Renal pelvis (tissue), 4 donors: ENCODE results near the gene NEU4. TPM values are rescaled to one million over a fixed set of nuclear protein-coding genes. Genes with fewer than 3 reads are reported as not detected.
"Not testable (repeated sequence)": the region's sequence is repeated elsewhere in the genome, so short reads cannot be mapped to it uniquely, and the experiment has no call there.

ENCODE experiments used
- DNase-seq: peaks from one replicate; pipeline ENCODE4 v3.0.0-alpha.2; 2013
- polyA plus RNA-seq, 3 donors: library from polyadenylated mRNA; unstranded; fragments of 120-200 nt; gene quantifications; one replicate each; pipeline ENCODE4 v1.2.1, GENCODE V29; 2013; ENCODE audit not compliant: insufficient read length in 3 of 3

The NEU4 gene
- polyA plus RNA-seq, 3 donors = 1.9 to 2.5 (median 2.5) TPM

DNA sequence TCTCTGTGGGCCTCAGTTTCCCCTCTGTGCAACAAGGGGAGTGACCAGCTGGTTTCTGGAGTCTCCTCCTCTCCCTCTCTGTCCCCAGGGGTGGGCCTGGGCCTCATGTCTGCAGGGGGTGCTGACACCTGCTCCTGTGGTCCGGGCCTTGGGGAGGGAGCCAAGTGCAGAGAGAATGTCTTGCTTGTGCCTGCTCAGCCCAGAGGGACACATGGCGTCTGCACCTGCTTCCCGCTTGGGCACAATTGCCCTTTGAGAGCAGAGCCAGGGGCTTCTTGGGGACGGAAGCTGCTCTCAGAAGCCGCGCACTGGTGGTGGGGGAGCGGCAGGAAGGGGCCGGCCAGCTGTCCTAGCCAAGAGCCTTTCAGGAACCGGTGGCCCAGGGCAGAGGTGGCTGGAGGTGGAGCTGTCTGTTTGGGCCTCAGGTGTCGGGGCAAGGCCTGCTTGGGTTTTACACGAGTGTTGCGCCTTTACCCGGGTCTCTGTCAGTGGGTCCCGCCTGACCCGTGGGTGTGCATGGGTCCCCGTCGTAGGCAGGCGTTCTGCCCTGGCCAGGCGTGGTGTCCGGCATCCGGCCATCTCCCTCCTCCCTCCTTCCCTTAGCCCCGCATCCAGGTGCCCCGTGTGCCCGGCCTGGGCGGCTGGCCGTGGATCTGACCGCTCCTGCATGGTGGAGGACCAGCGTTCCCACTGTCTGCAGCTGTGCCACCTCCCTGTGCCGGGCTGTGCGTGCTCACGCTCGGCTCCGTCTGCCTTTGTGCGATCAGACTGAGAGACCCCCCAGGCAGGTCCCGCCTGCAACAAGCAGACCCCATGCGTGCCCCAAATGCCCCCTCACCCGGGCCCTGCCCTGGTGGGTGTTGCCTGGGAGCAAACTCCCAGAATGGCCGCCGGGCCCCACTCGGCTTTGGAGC, 4.0 kb downstream of the NEU4 start:
- no peak for DNase-seq

DNA sequence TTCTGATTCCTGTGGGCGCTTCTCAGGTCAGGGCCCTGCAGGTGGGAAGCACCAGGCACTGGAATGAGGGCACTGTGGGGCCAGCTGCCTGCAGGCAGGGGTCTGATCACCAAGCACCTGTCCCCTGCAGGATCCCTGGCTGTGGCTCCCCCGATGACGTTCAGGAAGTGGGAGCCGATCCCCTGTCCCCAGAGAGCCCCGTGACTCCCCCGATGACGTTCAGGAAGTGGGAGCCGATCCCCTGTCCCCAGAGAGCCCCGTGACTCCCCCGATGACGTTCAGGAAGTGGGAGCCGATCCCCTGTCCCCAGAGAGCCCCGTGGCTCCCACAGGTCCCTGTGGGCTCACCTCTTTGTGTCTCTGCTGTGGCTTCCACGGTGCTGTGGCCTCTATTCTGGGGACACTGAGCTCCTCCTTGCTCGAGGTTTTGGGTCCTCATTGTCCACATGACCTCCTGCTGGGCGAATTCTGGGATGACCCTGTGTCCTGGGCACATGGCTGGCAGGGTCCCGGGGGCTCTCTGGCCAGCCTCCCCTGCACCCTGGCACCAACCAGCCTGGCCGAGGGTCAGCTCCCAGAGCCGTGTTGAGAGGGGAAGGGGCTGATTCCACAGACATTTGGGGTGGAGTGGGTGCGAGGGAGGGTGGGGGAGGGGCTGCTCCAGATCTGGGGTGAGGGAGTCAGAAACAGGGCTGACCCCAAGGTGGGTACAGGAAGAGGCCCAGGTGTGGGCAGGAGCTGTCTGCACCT, 4.8 kb downstream of the NEU4 start:
- no peak for DNase-seq

DNA sequence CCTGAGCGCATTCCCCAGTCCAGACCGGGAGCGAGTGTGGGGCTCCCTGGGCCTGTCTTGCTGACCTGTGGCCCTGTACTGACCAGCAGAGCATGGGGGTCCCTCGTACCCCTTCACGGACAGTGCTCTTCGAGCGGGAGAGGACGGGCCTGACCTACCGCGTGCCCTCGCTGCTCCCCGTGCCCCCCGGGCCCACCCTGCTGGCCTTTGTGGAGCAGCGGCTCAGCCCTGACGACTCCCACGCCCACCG, 5.3 kb downstream of the NEU4 start:
- DNase-seq = no peak

DNA sequence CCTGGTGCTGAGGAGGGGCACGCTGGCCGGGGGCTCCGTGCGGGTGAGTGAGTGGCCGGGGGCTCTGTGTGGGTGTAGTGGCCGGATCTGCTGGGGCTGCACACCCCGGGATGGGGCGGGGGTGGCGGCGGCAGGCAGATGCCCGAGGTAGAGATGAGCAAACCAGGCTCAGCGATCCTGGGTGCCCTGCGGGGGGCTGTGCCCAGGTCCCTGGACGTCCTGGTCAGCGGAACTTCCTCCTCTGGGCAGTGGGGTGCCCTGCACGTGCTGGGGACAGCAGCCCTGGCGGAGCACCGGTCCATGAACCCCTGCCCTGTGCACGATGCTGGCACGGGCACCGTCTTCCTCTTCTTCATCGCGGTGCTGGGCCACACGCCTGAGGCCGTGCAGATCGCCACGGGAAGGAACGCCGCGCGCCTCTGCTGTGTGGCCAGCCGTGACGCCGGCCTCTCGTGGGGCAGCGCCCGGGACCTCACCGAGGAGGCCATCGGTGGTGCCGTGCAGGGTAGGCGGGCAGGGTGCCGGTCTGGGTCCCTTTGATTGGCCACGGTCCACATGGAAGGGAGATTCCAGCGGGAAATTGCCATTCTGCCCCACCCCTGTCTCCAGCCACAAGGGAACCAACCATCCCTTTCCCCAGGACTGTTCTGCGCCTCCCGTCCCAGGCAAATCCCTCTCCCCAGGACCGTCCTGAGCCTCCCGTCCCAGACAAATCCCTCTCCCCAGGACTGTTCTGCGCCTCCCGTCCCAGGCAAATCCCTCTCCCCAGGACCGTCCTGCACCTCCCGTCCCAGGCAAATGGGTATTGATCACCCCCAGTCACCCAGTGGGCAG, 5.9 kb downstream of the NEU4 start:
- no peak for DNase-seq

DNA sequence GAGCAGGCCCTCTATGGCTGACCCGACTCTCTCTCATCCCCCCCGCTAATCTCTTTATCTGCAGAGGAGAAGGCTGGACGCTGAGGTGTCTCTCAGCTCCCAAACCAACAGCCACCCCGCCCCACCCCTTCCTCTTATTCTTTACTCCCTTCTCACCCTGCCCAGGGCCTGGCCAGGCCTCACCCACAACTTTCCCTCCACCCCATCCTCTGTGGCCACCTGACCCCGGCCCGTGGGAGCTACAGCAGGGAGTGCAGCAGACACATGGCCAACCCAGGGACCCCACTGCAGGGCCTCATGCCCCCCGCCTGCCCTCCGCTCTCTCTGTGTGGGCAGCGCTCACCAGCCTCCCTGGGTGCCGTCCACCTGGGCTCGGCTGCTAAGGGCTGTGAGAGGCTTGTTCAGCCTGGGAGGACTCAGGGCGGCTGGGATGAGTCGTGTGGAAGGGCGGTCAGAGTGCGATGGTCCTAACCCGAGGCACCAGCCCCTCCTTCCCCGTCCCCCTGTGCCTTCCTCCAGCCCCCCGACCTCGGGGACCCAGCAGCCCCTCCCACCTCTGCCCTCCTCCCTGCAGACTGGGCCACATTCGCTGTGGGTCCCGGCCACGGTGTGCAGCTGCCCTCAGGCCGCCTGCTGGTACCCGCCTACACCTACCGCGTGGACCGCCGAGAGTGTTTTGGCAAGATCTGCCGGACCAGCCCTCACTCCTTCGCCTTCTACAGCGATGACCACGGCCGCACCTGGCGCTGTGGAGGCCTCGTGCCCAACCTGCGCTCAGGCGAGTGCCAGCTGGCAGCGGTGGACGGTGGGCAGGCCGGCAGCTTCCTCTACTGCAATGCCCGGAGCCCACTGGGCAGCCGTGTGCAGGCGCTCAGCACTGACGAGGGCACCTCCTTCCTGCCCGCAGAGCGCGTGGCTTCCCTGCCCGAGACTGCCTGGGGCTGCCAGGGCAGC, 6.8 kb downstream of the NEU4 start:
- no peak for DNase-seq

DNA sequence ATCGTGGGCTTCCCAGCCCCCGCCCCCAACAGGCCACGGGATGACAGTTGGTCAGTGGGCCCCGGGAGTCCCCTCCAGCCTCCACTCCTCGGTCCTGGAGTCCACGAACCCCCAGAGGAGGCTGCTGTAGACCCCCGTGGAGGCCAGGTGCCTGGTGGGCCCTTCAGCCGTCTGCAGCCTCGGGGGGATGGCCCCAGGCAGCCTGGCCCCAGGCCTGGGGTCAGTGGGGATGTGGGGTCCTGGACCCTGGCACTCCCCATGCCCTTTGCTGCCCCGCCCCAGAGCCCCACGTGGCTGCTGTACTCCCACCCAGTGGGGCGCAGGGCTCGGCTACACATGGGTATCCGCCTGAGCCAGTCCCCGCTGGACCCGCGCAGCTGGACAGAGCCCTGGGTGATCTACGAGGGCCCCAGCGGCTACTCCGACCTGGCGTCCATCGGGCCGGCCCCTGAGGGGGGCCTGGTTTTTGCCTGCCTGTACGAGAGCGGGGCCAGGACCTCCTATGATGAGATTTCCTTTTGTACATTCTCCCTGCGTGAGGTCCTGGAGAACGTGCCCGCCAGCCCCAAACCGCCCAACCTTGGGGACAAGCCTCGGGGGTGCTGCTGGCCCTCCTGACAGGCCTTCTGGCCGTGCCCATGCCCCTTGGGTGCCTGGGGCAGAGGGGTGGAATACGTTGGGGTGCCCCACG, 7.6 kb downstream of the NEU4 start:
- DNase-seq = no peak

DNA sequence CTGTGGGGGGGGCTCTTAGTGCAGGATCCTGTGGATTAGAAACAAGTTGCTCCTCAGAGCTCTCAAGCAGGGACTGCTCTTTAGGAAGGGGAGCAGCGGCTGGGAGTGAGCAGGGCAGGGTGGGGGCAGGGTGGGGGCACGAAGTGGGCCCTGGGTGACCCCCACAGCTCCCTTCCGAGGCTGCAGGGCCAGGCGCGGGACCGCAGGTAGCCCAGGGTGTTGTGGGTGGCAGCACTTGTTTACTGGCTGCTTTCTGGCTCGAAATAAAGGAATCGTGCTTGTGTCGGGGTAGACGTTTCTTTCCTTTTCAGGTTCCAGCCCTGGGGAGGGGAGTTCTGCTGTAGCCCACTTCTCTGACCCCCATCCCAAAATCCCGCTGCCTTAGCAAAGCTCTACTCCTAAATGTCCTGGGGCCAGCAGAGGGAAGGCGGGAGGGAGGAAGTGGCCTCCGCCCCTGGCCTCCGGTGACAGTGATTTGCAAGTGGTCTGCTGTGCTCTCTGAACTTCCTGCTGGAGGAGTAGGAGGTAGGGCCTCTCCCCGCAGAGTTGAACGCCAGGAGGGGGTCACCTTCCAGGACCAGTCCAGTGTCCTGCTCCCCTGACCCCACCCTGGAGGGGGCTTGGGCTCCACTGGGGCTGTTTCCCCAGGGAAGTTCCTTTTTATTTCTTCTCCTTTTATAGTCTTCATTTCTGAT, 8.3 kb downstream of the NEU4 start:
- DNase-seq = no peak

DNA sequence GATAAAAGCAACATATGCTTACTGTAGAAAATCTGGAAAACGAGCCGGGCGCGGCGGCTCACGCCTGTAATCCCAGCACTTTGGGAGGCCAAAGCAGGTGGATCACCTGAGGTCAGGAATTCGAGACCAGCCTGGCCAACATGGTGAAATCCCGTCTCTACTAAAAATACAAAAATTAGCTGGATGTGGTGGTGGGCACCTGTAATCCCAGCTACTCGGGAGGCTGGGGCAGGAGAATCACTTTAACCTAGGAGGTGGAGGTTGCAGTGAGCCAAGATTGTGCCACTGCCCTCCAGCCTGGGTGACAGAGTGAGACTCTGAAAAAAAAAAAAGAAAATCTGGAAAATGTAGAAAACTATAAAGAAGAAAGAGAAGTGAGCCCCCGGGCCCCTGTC, 8.8 kb downstream of the NEU4 start:
- DNase-seq = not testable (repeated sequence)

DNA sequence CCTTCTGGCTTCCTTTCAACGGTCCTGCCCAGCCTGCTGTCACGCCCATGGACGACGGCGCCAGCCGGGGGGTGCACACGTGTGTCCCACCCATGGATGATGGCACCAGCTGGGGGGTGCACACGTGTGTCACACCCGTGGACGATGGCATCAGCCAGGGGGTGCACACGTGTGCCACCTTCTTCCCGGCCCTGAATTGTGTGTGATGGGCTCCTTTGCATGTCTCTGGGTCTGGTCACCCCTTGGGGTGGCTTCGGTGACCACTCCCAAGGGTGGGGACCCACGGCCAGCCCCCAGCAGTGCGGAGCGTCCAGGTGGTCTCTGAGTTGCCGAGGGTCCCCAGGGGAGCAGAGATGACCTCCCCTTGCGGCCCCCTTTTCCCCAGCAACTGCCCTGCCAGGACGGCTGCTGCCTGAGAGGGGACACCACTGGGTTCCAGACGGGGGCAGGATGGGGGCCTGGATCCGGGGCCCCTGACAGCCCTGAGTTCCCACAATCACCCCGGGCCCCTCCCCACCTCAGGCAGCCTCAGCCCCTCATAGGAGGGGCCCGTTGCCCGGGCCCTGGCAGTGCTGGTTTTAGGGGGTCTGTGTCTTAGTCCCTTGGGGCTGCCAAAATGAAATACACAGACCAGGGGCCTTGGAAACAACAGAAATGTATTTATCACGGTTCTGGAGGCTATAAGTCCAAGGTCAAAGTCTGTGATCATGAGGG, 9.4 kb downstream of the NEU4 start:
- DNase-seq = no peak

DNA sequence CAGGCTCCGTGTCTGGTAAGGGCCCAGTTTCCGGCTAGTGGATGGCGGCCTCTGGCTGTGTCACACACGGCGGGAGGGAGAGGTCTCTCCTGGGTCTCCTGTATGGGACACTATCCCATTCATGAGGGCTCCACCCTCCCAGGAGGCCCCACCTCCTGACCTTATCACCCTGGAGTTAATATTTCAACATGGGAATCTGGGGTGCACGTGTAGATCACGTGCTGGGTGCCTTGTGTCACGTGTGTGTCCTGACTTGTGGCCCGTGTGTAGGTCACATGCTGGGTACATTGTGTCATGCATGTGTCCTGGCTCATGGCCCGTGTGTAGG, 9.9 kb downstream of the NEU4 start:
- DNase-seq = no peak

DNA sequence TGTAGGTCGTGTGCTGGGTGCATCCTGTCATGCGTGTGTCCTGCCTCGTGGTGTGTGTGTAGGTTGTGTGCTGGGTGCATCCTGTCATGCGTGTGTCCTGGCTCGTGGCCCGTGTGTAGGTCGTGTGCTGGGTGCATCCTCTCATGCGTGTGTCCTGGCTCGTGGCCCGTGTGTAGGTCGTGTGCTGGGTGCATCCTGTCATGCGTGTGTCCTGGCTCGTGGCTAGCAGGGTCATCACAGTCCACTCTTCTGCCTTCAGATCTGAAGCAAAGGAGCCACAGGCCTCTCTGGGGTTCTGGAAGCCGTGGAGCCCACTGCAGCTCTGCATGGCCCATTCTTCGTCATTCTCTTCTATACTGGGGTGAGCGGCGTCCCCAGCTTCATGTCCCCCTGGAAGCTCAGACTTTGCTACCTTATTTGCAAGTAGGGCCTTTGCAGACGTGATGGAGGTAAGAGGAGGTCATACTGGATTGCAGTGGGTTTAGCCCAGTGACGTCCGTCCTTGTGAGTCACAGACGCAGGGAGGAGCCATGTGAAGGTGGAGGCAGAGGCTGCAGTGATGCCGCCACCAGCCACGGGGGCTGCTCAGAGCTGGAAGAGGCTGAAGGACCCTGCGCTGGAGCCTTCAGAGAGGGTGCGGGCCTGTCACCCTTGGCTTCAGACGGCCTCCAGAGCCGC, 11.1 kb downstream of the NEU4 start:
- not testable (repeated sequence) for DNase-seq

DNA sequence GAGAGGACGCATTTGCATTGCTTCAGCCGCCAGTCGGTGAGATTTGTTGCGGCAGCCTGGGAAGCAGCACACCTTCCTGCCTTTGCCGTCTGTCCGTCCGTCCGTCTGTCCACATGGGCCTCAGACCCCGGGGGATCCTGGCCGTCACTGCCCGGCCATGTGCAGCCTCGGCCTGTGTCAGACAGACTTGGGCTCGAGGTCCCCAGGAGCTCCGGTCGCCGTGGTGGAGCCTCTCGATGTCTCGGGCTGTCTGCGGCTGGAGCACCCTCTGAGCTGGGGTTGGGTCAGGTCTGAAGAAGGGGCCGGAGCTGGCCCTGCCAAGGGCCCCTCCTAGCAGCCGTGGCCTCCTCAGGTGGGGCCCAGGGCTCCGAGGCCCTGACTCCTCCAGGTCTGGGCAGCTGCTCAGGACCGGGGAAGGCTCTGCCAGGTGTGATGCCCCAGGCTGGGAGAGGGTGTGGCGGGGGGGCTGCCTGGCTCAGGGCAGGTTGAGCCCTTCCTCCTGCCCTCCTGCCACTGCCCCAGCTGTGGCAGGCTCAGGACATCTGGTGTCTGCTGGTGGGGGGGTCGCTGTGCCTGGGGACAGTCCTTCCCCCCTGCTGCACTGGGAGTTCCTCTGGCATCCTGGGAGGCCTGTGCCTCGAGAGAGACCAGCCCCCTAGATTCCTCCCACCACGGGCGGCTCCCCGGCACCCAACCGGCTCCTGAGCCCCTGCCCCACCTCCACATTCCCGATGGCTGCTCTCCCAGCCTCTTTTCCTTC, 11.8 kb downstream of the NEU4 start:
- DNase-seq = no peak

DNA sequence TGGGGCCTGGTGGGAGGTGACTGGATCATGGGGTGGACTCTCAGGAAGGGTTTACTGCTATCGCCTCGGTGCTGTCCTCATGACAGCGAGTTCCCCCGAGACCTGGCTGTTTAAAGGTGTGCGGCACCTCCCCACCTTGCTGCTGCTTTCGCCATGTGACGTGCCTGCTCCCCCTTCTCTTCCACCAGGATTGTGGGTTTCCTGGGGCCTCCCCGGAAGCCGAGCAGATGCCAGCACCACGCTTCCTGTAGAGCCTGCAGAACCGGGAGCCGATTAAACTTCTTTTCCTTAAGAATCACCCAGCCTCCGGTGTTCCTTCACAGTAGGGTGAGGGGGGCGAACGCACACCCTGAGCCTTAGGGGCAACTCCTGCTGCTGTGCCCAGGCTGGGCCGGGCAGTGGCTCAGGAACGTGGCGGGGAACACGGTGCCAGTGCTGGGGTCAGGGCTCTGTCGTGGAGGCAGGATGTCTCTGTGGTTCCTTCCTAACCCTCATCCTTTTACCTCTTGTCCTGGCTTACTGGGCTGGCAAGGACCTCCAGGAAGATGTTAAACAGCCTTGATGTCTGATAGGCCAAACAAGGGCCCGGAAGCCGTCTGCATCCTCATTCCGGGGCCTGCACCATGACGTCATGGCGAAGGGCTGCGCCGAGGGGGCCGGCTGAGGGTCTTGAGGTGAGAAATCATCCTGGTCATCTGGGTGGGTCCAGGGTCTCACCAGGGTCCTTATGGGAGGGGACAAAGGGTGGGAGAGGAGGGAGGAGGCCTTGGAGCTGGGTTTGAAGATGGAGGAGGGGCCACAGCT, 12.7 kb downstream of the NEU4 start:
- no peak for DNase-seq

DNA sequence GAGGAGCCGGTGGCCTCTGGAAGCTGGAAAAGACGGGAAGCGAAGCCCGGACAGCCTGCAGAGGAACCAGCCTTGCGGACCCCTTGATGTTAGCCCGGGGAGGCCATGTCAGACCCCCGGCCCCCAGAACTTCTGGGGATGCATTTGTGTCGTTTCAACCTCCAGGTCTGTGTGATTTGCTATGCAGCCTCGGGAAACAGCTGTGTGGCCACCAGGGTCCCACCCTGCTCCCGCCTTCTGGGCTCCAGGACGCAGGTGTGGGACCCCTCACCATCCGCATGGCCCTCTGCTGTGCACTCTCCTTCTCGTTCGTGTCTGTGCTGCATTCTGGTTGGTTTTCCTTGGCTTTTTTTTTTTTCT, 13.3 kb downstream of the NEU4 start:
- no peak for DNase-seq

DNA sequence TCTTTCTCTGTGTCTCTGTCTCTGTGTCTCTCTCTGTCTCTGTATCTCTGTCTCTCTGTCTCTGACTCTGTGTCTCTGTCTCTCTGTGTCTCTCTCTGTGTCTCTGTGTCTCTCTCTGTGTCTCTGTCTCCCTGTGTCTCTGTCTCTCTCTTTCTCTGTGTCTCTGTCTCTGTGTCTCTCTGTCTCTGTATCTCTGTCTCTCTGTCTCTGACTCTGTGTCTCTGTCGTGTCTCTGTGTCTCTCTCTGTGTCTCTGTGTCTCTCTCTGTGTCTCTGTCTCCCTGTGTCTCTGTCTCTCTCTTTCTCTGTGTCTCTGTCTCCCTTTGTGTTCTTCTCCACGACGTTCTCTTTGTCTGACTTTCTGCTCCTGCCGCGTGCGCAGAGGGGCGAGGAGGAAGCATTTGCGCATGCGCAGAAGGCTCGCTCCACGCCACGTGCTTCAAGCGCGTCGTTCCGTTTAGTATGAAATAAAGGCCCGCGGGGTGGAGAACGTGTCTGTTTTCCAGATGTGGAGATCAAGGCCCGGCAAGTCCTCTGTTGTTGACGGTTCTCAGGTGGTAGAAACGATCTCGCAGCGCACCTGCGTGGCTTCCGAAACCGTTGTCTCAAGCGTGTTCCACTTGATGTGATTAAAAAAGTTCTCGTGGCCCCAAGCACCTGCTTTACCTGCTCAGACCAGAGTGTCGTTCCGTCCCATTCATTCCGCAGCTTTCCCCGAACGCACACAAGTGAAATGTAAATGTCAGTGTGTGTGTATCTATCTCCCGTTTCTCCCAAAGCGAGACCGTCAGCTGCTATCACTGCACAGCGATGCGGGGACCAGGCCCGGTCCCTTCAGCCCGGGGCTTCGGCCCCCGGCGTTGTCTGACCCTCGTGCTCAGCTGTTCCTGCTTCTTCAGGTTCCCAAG, 14.8 kb downstream of the NEU4 start:
- DNase-seq = not testable (repeated sequence)

DNA sequence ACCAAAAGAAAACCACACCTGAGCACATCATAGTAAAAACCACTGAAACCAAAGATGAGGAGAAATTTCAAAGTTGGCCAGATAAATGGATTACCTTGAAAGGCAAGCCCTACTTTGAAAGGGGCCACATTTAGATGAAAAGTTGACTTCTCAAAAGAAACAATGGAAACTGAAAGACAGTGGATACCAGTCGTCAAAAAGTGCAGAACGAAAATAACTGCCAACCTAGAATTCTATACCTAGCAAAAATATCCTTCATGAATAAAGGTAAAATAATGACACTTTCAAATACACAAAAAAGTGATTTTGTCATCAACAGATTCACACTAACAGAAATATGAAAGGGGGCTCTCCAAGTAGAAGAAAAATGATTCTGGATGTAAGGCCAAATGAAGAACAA, 18.4 kb downstream of the NEU4 start:
- DNase-seq = no peak
